Measurements from ENCODE around the gene GRIN2A.

Gene GRIN2A

DNA sequence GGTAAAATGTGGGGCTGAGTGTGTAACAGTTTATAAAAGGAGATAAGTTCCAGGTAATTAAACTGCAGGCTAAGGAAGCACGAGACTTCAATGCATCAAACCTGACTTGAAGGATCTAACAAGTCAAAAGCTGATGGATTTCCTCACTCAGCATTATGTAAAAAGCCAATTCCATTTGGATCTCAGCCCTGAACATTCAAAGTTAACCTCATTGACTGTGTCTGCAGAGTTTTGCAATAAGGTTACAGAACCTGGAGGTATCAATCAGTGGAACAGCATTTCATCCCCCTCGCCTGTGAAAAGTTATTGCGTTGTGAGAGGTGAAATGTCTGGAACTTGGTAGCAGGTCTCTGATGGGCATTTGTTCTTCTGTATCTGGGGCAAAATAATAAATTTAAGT, 317.8 kb downstream of the GRIN2A start:
- no peak overlapping the region for H3K4me3 ChIP-seq (replicated peaks; ENCODE audit: insufficient read depth, low read length)
- no peak overlapping the region for H3K27ac ChIP-seq (replicated peaks)
- no peak for DNase-seq (ENCODE audit: low read depth in 1 of 2, low spot score in 1 of 2)
- TF ChIP-seq SPI1 (IDR thresholded peaks at IDR 0.05; ENCODE audit: borderline replicate concordance, low read depth) (no peak), POLR2AphosphoS5 (IDR thresholded peaks at IDR 0.05; ENCODE audit: low read depth) (no peak), GABPA (IDR thresholded peaks at IDR 0.05; ENCODE audit: low read depth) (no peak)
- TF ChIP-seq, protein P1, sequence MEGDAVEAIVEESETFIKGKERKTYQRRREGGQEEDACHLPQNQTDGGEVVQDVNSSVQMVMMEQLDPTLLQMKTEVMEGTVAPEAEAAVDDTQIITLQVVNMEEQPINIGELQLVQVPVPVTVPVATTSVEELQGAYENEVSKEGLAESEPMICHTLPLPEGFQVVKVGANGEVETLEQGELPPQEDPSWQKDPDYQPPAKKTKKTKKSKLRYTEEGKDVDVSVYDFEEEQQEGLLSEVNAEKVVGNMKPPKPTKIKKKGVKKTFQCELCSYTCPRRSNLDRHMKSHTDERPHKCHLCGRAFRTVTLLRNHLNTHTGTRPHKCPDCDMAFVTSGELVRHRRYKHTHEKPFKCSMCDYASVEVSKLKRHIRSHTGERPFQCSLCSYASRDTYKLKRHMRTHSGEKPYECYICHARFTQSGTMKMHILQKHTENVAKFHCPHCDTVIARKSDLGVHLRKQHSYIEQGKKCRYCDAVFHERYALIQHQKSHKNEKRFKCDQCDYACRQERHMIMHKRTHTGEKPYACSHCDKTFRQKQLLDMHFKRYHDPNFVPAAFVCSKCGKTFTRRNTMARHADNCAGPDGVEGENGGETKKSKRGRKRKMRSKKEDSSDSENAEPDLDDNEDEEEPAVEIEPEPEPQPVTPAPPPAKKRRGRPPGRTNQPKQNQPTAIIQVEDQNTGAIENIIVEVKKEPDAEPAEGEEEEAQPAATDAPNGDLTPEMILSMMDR (IDR thresholded peaks at IDR 0.05; ENCODE audit: insufficient read depth, low read length): no peak
- H3K27me3 ChIP-seq (ENCODE audit: insufficient read depth, poor library complexity, severe bottlenecking): no peaks in the 10 kb centered on the region

- no peak for DNase-seq (ENCODE audit: low read depth in 1 of 2, low spot score in 1 of 2)
- TF ChIP-seq, protein P1 (IDR thresholded peaks at IDR 0.05; ENCODE audit: insufficient read depth, low read length): no peak
- TF ChIP-seq GABPA (IDR thresholded peaks at IDR 0.05; ENCODE audit: low read depth): no peak
- TF ChIP-seq POLR2AphosphoS5 (IDR thresholded peaks at IDR 0.05; ENCODE audit: low read depth): no peak
- no peak for TF ChIP-seq SPI1 (IDR thresholded peaks at IDR 0.05; ENCODE audit: borderline replicate concordance, low read depth)
- no peak for TF ChIP-seq REST (IDR thresholded peaks at IDR 0.05; ENCODE audit: insufficient replicate concordance, low read depth)
- Histone ChIP-seq H3K27me3 (ENCODE audit: insufficient read depth, poor library complexity, severe bottlenecking) (no peaks in the 10 kb centered on the region), H3K27ac (replicated peaks) (no peak overlapping the region), H3K4me3 (replicated peaks; ENCODE audit: insufficient read depth, low read length) (no peak overlapping the region)
These were observed 319.9 kb downstream of the GRIN2A start for GRCh38 chr16:9862327-9862726.

DNA sequence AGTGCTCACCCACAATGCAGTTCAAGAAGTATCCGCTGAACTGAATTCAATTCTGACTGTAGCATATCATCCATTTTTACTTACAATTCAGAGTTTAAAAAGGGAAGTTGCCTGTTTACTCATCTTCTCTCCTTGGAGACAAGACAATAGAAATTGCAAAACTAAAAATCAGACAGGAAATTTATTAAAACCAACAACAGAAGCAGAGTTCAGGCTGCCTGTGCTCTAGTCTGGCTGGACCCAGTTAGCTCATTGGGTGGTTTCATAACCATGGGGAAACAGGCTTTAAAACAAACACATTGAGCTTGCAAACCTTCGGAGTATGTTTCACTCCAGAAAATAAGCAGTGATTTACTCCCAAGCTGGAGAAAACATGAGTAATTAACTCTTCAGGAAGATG, 321.4 kb downstream of the GRIN2A start:
- Histone ChIP-seq H3K4me3 (replicated peaks; ENCODE audit: insufficient read depth, low read length) (no peak overlapping the region), H3K27ac (replicated peaks) (no peak overlapping the region), H3K27me3 (ENCODE audit: insufficient read depth, poor library complexity, severe bottlenecking) (no peaks in the 10 kb centered on the region)
- DNase-seq (ENCODE audit: low read depth in 1 of 2, low spot score in 1 of 2): no peak
- TF ChIP-seq, protein P1 (IDR thresholded peaks at IDR 0.05; ENCODE audit: insufficient read depth, low read length): no peak
- TF ChIP-seq GABPA (IDR thresholded peaks at IDR 0.05; ENCODE audit: low read depth) (no peak), REST (IDR thresholded peaks at IDR 0.05; ENCODE audit: insufficient replicate concordance, low read depth) (no peak), SPI1 (IDR thresholded peaks at IDR 0.05; ENCODE audit: borderline replicate concordance, low read depth) (no peak), POLR2AphosphoS5 (IDR thresholded peaks at IDR 0.05; ENCODE audit: low read depth) (no peak)

- Histone ChIP-seq H3K4me3 (replicated peaks; ENCODE audit: insufficient read depth, low read length) (no peak overlapping the region), H3K27ac (replicated peaks) (no peak overlapping the region), H3K27me3 (ENCODE audit: insufficient read depth, poor library complexity, severe bottlenecking) (no peaks in the 10 kb centered on the region)
- no peak for DNase-seq (ENCODE audit: low read depth in 1 of 2, low spot score in 1 of 2)
- no peak for TF ChIP-seq GABPA (IDR thresholded peaks at IDR 0.05; ENCODE audit: low read depth)
- no peak for TF ChIP-seq POLR2AphosphoS5 (IDR thresholded peaks at IDR 0.05; ENCODE audit: low read depth)
These were observed 322.4 kb downstream of the GRIN2A start for GRCh38 chr16:9859701-9860327.

All from HL-60 (cell line).